Measurements from ENCODE around the gene PAPOLB. TPM values are rescaled to one million over a fixed set of nuclear protein-coding genes. Genes with fewer than 3 reads are reported as not detected.

PAPOLB gene
- total and polyA plus RNA-seq, 2 of the 8 experiments (the other 6 are each of a cell fraction or from before 2014, with no cell fraction given) = 0.02 to 0.15 TPM

DNA sequence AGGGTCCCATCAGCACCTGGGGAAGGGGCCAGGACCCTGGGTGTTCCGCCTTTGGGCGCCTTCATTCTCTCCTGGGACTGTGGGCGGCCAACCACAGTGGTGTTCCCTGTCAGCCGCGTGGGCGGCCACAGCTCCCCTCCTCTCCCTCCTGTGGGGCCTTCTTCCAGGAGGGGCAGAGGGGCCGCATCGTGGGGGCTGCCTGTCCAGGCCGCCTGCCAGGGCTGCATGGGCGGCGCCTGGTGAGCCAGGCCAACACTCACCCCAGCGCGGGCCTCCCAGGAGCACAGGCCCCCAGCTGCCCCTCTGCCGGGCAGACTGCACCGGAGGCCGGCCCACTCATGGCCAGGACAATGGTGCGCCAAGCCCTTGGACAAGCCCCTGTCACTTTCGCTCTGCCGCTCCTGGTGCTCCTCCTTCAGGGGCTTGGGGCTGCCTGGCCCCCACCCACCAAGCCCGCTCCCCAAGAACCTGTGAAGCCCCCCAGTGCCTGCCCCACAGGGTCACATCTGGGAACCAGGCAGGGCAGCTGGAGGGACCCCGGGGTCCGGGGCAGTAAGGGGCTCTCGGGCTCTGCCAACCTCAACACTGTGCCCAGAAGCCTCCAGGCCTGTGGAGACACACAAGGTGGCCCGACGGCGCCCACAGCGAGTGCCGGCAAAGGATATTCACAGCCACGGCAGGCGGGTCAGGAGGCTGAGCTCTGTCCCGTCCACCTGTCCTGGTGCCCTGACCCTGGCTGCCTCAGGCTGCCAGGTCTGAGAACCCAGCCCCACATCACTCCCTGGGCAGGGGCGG, 43.6 kb downstream of the PAPOLB start (continued):
- TF ChIP-seq, protein P1, sequence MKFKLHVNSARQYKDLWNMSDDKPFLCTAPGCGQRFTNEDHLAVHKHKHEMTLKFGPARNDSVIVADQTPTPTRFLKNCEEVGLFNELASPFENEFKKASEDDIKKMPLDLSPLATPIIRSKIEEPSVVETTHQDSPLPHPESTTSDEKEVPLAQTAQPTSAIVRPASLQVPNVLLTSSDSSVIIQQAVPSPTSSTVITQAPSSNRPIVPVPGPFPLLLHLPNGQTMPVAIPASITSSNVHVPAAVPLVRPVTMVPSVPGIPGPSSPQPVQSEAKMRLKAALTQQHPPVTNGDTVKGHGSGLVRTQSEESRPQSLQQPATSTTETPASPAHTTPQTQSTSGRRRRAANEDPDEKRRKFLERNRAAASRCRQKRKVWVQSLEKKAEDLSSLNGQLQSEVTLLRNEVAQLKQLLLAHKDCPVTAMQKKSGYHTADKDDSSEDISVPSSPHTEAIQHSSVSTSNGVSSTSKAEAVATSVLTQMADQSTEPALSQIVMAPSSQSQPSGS (IDR thresholded peaks at IDR 0.05; ENCODE audit: low read length) = no peak
- TF ChIP-seq SIX5 (IDR thresholded peaks at IDR 0.05; ENCODE audit: low read depth, low read length) = no peak
- no peak for TF ChIP-seq JUN (IDR thresholded peaks at IDR 0.05; ENCODE audit: low read depth, low read length)
- TF ChIP-seq RAD21 (IDR thresholded peaks at IDR 0.05 in 1 of 2, conservative IDR thresholded peaks at IDR 0.05 in 1 of 2; ENCODE audit: low read depth in 2 of 2, low read length in 2 of 2) = no peak
- no peak for TF ChIP-seq MAFK (IDR thresholded peaks at IDR 0.05; ENCODE audit: low read depth, low read length)
- no peak for TF ChIP-seq CBX8 (IDR thresholded peaks at IDR 0.05; ENCODE audit: borderline replicate concordance, low read depth, low read length)

Data from H1 (cell line).